ENCODE measurements around the gene CD80. TPM values are rescaled to one million over a fixed set of nuclear protein-coding genes. Genes with fewer than 3 reads are reported as not detected.

The CD80 gene
- total and polyA plus RNA-seq, 2 of the 8 experiments (the other 6 are each of a cell fraction or from before 2014, with no cell fraction given), result 0.11 TPM; not detected in 1

DNA sequence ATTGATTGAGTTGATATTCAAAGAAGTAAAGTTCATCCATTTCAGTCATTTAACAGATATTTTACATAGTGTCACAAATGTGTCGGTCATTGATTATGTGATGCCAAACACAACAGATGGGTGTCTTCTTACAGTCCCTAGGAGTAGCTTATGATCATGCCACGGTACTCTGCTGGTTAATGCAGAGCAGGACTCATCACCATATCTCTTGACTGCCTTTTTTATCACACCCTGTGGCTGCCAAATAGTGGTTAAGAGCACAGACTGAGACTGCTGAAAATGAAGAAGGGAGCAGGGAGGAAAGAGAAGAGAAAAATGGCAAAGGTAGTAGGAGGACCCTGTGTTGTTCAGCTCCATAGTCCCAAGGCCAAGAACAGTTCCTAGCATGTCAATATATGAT lies 73.9 kb downstream of the CD80 start (continued):
- TF ChIP-seq, protein P1, sequence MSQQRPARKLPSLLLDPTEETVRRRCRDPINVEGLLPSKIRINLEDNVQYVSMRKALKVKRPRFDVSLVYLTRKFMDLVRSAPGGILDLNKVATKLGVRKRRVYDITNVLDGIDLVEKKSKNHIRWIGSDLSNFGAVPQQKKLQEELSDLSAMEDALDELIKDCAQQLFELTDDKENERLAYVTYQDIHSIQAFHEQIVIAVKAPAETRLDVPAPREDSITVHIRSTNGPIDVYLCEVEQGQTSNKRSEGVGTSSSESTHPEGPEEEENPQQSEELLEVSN (IDR thresholded peaks at IDR 0.05), result no peak
- no peak for TF ChIP-seq HDAC2 (IDR thresholded peaks at IDR 0.05; ENCODE audit: borderline replicate concordance in 1 of 2, low read depth in 2 of 2, low read length in 2 of 2)
